Prostate gland (tissue), 2 donors: ENCODE measurements around the gene DNMT3B.

Experiments used
- CTCF ChIP-seq, 4 experiments: fragments of 200-600 bp in 2 of 4; fragments of 450-650 bp in 2 of 4; sonication (generic) in 2 of 4; IDR thresholded peaks; 1 replicate in 3 of 4; 2 replicates in 1 of 4; pipeline ENCODE4 v1.5.1; 2016 to 2019; ENCODE audit warnings: antibody characterized with exemption in 4 of 4, mild to moderate bottlenecking in 2 of 4, moderate library complexity in 2 of 4
- POLR2A ChIP-seq: fragments of 450-650 bp; IDR thresholded peaks from one replicate; pipeline ENCODE4 v1.6.1; 2016; ENCODE audit warnings: antibody characterized with exemption, mild to moderate bottlenecking

GRCh38 chr20:32796383-32796948, 34.3 kb downstream of the DNMT3B start:
- TF ChIP-seq POLR2A: no peak
- no peak for TF ChIP-seq CTCF (IDR thresholded peaks at IDR 0.05)
